Stimulated activated CD4-positive, alpha-beta T cell treated with anti-CD3 and anti-CD28 coated beads, Interleukin-2, amount 100 ng/mL, for 24 hours (primary cell): Measurements from ENCODE around the gene RPAP2.
A peak's percentile ranks its signal among the peaks of the same experiment; 100 is the strongest.
"Not testable (repeated sequence)": the region's sequence is repeated elsewhere in the genome, so short reads cannot be mapped to it uniquely, and the experiment has no call there.

Experiments
- DNase-seq, 2 donors: peaks; one replicate each; pipeline ENCODE4 v3.0.0-alpha.2; 2020

The RPAP2 gene

GRCh38 chr1:92323473-92324453 is 24.9 kb downstream of the RPAP2 start:
- no peak for DNase-seq

GRCh38 chr1:92324784-92325183 is 25.9 kb downstream of the RPAP2 start:
- no peak for DNase-seq

- no peak for DNase-seq
Observed at GRCh38 chr1:92326681-92327080, 27.8 kb downstream of the RPAP2 start.

GRCh38 chr1:92327794-92328193 is 28.9 kb downstream of the RPAP2 start:
- DNase-seq, result no peak

- DNase-seq, result no peak
Observed at GRCh38 chr1:92329347-92330129, 30.7 kb downstream of the RPAP2 start.

GRCh38 chr1:92333668-92334067 is 34.8 kb downstream of the RPAP2 start:
- DNase-seq, result no peak

GRCh38 chr1:92340154-92340553 is 41.3 kb downstream of the RPAP2 start:
- DNase-seq, result no peak

GRCh38 chr1:92342401-92342800 is 43.5 kb downstream of the RPAP2 start:
- no peak for DNase-seq

GRCh38 chr1:92343061-92343460 is 44.2 kb downstream of the RPAP2 start:
- no peak for DNase-seq

- DNase-seq, result no peak
Observed at GRCh38 chr1:92346866-92347640, 48.2 kb downstream of the RPAP2 start.

- DNase-seq, result no peak
Observed at GRCh38 chr1:92352856-92353255, 54.0 kb downstream of the RPAP2 start.

GRCh38 chr1:92354259-92354658 is 55.4 kb downstream of the RPAP2 start:
- DNase-seq, result no peak

GRCh38 chr1:92356956-92357355 is 58.1 kb downstream of the RPAP2 start:
- no peak for DNase-seq

- DNase-seq, result not testable (repeated sequence)
Observed at GRCh38 chr1:92359382-92359781, 60.5 kb downstream of the RPAP2 start.

- DNase-seq, result no peak
Observed at GRCh38 chr1:92359986-92360385, 61.1 kb downstream of the RPAP2 start.

GRCh38 chr1:92362970-92363369 is 64.1 kb downstream of the RPAP2 start:
- no peak for DNase-seq

- no peak for DNase-seq
Observed at GRCh38 chr1:92363401-92363800, 64.5 kb downstream of the RPAP2 start.

- DNase-seq, result no peak
Observed at GRCh38 chr1:92365378-92366039, 66.7 kb downstream of the RPAP2 start.

GRCh38 chr1:92366040-92366395 is 67.2 kb downstream of the RPAP2 start:
- DNase-seq, result peak in 1 of 2 donors; percentile 3

GRCh38 chr1:92367496-92367895 is 68.6 kb downstream of the RPAP2 start:
- DNase-seq, result no peak

- no peak for DNase-seq
Observed at GRCh38 chr1:92372164-92372563, 73.3 kb downstream of the RPAP2 start.

- no peak for DNase-seq
Observed at GRCh38 chr1:92374223-92374622, 75.4 kb downstream of the RPAP2 start.

- no peak for DNase-seq
Observed at GRCh38 chr1:92376345-92376744, 77.5 kb downstream of the RPAP2 start.
